Activated CD8-positive, alpha-beta T cell treated with anti-CD3 and anti-CD28 coated beads for 36 hours (primary cell): Measurements from ENCODE around the gene SNPH. TPM values are rescaled to one million over a fixed set of nuclear protein-coding genes. Genes with fewer than 3 reads are reported as not detected.

Experiments
- ATAC-seq: fragments of 200-7000 bp; cut with Tn5 transposase; one replicate; pipeline ENCODE4 v1.10.0; 2021; ENCODE audit warnings: mild to moderate bottlenecking, moderate library complexity
- CTCF ChIA-PET: fragments of 350-600 bp; sonication (Branson Sonifier 250); formaldehyde crosslinking; loops from one replicate; lab custom pipeline; 2021; ENCODE audit warnings: antibody characterized with exemption; lab: Charles Lee
- POLR2A ChIA-PET: fragments of 350-600 bp; sonication (Branson Sonifier 250); formaldehyde crosslinking; loops from one replicate; lab custom pipeline; 2021; ENCODE audit warnings: antibody characterized with exemption; lab: Charles Lee
- DNase-seq: peaks from one replicate; pipeline ENCODE4 v3.0.0-alpha.2; 2020
- H3K27ac Mint-ChIP-seq: one replicate; pipeline ENCODE4 v1.8.0; 2021; ENCODE audit warnings: mild to moderate bottlenecking, mixed read lengths
- H3K27me3 Mint-ChIP-seq: one replicate; pipeline ENCODE4 v1.8.0; 2021; ENCODE audit warnings: mixed read lengths
- H3K36me3 Mint-ChIP-seq: one replicate; pipeline ENCODE4 v1.8.0; 2021; ENCODE audit warnings: low read depth, mixed read lengths
- H3K4me1 Mint-ChIP-seq: one replicate; pipeline ENCODE4 v1.8.0; 2021; ENCODE audit warnings: low read depth, mixed read lengths
- H3K4me3 Mint-ChIP-seq: one replicate; pipeline ENCODE4 v1.8.0; 2021; ENCODE audit warnings: mild to moderate bottlenecking, moderate library complexity, mixed read lengths
- H3K9me3 Mint-ChIP-seq: one replicate; pipeline ENCODE4 v1.8.0; 2021; ENCODE audit warnings: mixed read lengths
- intact Hi-C: fragments of 100-400 bp; cut with micrococcal nuclease; formaldehyde crosslinking; loops from one replicate; pipeline ENCODE4 v1.10.0; 2022
- total RNA-seq, 2 experiments: library from RNA; stranded (reverse); gene quantifications; one replicate each; pipeline ENCODE4 v1.2.3, GENCODE V29; 2021
- TF ChIP-seq, protein P1 (sequence below): fragments of 200-600 bp; IDR thresholded peaks from one replicate; pipeline ENCODE4 v1.8.0; 2022; ENCODE audit warnings: antibody characterized with exemption, mild to moderate bottlenecking

The SNPH gene
- total RNA-seq, 2 experiments from 2014 or later: 3.7 to 4.1 TPM

DNA sequence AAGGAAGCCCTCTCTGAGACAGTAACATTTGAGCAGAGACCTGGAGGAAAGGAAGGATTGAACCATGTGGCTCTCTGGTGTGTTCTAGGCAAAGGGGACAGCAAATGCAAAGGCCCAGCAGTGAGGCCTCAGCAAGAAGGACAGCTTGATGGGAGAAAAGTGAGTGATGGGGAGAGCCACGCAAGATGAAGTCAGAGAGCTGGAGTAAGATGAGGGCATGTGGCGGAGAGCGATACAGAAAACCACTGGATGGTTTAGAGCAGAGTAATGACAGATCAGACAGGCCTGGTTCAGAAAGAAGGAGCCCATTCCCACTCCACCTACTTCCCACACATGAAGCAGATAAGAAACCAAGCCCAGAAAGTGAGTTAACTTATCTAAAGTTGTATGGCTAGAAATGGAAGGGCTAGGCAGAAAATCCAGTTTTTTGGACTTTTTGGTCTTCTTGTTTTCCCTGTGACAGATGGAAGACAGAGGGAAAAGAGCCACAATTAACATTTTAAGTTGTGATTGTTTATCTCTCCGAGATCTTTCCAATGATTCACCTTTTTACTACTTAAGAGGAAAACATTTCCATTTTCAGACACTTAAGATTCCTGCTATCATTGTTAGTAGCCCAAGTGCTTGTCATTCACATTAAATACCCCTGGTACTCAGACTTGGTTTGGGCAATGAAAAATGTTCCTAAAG, 723 bp upstream of the SNPH start:
- Mint-ChIP-seq H3K27ac (peak overlapping the region; percentile 88), H3K4me3 (peak overlapping the region; percentile 79), H3K36me3 (peaks cover 7% of the 10 kb centered on the region), H3K4me1 (peaks cover 42% of the 10 kb centered on the region), H3K9me3 (peaks cover 12% of the 10 kb centered on the region), H3K27me3 (peaks cover 3% of the 10 kb centered on the region)
- ChIA-PET POLR2A (interaction anchor here (0.9 to 3.1 kb wide), 6 partner anchors 10 to 201 kb away, joined by 3 to 15 read pairs (median 4); partner anchors contain the start of genes NSFL1C and RAD21L1), CTCF (interaction anchor here (0.8 to 2.6 kb wide), 7 partner anchors 10 to 239 kb away, joined by 3 to 9 read pairs (median 4); no protein-coding TSS in a partner anchor)
- TF ChIP-seq, protein P1, sequence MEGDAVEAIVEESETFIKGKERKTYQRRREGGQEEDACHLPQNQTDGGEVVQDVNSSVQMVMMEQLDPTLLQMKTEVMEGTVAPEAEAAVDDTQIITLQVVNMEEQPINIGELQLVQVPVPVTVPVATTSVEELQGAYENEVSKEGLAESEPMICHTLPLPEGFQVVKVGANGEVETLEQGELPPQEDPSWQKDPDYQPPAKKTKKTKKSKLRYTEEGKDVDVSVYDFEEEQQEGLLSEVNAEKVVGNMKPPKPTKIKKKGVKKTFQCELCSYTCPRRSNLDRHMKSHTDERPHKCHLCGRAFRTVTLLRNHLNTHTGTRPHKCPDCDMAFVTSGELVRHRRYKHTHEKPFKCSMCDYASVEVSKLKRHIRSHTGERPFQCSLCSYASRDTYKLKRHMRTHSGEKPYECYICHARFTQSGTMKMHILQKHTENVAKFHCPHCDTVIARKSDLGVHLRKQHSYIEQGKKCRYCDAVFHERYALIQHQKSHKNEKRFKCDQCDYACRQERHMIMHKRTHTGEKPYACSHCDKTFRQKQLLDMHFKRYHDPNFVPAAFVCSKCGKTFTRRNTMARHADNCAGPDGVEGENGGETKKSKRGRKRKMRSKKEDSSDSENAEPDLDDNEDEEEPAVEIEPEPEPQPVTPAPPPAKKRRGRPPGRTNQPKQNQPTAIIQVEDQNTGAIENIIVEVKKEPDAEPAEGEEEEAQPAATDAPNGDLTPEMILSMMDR: no peak
- ATAC-seq (no peak), DNase-seq (no peak)
- intact Hi-C loops: no loop called here

DNA sequence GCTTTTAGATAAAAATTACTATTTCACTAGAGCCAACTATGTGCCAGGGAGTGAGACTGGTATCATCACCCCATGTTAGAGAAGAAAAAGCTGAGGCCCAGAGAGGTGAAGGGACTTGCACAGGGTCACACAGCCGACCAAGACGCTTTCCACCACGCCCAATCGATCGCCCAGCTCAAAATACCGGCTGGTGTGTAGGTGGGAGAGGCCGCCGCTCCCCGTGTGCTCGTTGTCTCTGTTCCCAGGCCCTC, 253 bp upstream of the SNPH start:
- ChIA-PET POLR2A (interaction anchor here (0.9 to 3.1 kb wide), 6 partner anchors 11 to 200 kb away, joined by 3 to 15 read pairs (median 4); partner anchors contain the start of genes NSFL1C and RAD21L1), CTCF (interaction anchor here (1.0 to 2.6 kb wide), 7 partner anchors 10 to 53 kb away, joined by 3 to 9 read pairs (median 5); no protein-coding TSS in a partner anchor)
- no peak for DNase-seq
- TF ChIP-seq, protein P1: no peak
- intact Hi-C loops: no loop called here
- Mint-ChIP-seq H3K27ac (peak overlapping the region; percentile 88), H3K27me3 (peaks cover 2% of the 10 kb centered on the region), H3K4me3 (peak overlapping the region; percentile 79), H3K36me3 (peaks cover 7% of the 10 kb centered on the region), H3K9me3 (peaks cover 12% of the 10 kb centered on the region), H3K4me1 (peaks cover 42% of the 10 kb centered on the region)
- ATAC-seq: no peak

DNA sequence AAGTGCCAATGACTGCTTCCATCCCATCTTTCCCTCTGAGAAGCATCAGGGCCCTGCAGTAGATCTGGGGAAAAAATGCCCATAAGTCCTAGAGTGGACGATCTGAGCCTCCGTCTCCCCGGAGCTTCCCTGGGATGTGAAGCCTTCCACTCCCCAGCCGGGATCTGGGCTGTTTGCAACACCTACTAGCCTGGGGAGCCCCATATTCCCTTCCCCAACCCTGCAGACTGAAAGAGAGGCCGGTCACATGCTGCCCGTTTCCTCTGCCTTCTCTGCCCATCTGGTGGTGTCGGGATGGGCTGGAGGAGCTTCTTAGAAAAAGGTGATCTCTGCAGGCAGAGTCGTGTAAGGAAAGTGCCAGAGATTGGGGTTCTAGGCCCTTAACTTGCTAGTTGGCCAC, 1.1 kb downstream of the SNPH start:
- no peak for DNase-seq
- intact Hi-C loops: no loop called here
- ChIA-PET CTCF (interaction anchor here (2.1 to 2.6 kb wide), 3 partner anchors 9 to 15 kb away, joined by 5 to 9 read pairs (median 9); no protein-coding TSS in a partner anchor), POLR2A (interaction anchor here (0.5 to 3.1 kb wide), 5 partner anchors 9 to 279 kb away, joined by 3 to 15 read pairs (median 3); no protein-coding TSS in a partner anchor)
- peaks cover 48% of the 10 kb centered on the region for H3K4me1 Mint-ChIP-seq
- peaks cover 6% of the 10 kb centered on the region for H3K36me3 Mint-ChIP-seq
- H3K27me3 Mint-ChIP-seq: no peaks in the 10 kb centered on the region
- H3K4me3 Mint-ChIP-seq: peak overlapping the region; percentile 79
- H3K9me3 Mint-ChIP-seq: peaks cover 11% of the 10 kb centered on the region
- no peak for ATAC-seq
- TF ChIP-seq, protein P1: no peak
- H3K27ac Mint-ChIP-seq: no peak overlapping the region

DNA sequence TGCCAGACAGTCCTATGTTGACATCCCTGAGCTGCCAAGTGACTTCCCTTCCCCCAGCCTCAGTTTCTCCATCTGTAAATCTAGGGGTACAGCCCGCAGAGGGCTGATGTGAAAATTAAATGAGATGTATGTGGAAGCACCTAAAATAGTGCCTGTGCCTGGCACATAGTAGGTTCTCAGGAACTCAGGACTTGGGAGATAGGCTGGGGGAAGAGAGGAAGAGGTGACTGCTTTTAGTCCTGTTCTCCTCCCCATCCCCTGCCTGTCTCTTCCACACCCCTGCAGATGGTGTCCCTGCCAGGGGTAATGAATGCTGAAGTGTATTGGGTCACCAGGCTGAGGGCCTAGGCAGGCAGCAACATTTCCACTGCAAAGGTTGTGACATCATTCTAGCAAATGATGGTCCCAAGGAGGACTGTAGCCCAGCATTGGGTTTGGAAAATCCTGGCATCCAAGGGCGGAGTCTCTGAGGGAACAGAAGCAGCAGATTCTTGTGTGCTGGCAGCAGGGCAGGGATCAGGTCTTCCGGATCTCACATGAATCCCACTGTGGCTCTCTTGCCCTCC, 1.8 kb downstream of the SNPH start:
- intact Hi-C loops: no loop called here
- Mint-ChIP-seq H3K27me3 (no peaks in the 10 kb centered on the region), H3K4me3 (no peak overlapping the region), H3K36me3 (peaks cover 3% of the 10 kb centered on the region), H3K27ac (peak overlapping the region; percentile 27), H3K9me3 (peaks cover 6% of the 10 kb centered on the region), H3K4me1 (peaks cover 54% of the 10 kb centered on the region)
- POLR2A ChIA-PET: no interaction called here
- CTCF ChIA-PET: interaction anchor here (2.1 to 2.4 kb wide), 2 partner anchors 8 to 14 kb away, joined by 5 to 9 read pairs; no protein-coding TSS in a partner anchor
- DNase-seq (no peak), ATAC-seq (no peak)
- TF ChIP-seq, protein P1: no peak

DNA sequence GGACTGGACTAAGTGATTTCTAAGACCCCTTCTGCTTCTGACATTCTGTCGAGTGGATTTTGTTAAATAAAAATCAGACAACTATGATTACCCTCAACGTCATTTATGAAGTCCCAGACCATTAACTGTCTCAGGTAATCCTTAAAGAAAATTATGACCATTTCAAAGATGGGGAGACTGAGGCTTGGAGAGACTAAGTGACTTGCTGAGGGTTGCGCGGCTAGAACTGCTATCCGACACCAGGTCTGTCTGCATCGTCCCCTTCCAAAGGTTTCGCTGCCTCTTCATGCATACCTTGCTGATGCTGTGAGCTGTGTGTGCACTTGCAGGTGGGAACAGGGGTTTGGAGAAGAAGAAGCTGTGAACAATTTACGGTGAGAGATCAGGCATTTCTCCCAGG, 3.1 kb downstream of the SNPH start:
- TF ChIP-seq, protein P1: no peak

More for the DNA sequence above, 3.1 kb downstream of the SNPH start:
- ChIA-PET POLR2A (interaction anchor here (1.2 kb wide), 1 partner anchor 21 kb away, joined by 3 read pairs; no protein-coding TSS in a partner anchor), CTCF (no interaction called here)
- Mint-ChIP-seq H3K27me3 (no peaks in the 10 kb centered on the region), H3K4me3 (no peak overlapping the region), H3K27ac (no peak overlapping the region), H3K36me3 (no peaks in the 10 kb centered on the region), H3K9me3 (no peaks in the 10 kb centered on the region), H3K4me1 (peaks cover 52% of the 10 kb centered on the region)
- intact Hi-C loops: no loop called here
- ATAC-seq (no peak), DNase-seq (no peak)
